GF-D8 (cell line): ENCODE results near the gene TEX19.

ENCODE experiments used
- DNase-seq: peaks from one replicate; lab custom pipeline; 2025; lab: John Stamatoyannopoulos, UW

The TEX19 gene

GRCh38 chr17:82390860-82391435 lies 31.9 kb downstream of the TEX19 start:
- DNase-seq: no peak

GRCh38 chr17:82391496-82392066 lies 32.5 kb downstream of the TEX19 start:
- no peak for DNase-seq

- no peak for DNase-seq
Measured at GRCh38 chr17:82392209-82392920, 33.3 kb downstream of the TEX19 start.

GRCh38 chr17:82392941-82393340 lies 33.9 kb downstream of the TEX19 start:
- no peak for DNase-seq

DNA sequence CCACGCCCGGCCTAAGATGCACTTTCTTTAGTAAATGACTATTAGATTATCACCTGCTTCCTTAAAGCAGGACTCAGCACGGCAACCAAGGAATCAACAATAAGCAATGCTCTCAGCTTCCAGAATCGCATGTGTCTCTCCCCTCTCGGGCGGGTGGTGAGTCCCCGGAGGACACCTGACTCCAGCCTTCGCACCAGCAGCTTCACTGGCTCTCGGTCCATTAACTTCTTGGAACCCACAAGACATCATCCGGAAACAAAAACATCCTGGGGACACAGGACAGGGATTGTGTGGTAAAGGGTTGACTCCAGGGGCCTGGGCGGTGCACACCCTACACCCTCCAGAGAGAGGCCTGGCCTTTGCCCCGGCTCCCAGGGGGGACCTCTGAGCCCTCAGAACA lies 35.2 kb downstream of the TEX19 start:
- no peak for DNase-seq

GRCh38 chr17:82396601-82397435 lies 37.8 kb downstream of the TEX19 start:
- no peak for DNase-seq

DNA sequence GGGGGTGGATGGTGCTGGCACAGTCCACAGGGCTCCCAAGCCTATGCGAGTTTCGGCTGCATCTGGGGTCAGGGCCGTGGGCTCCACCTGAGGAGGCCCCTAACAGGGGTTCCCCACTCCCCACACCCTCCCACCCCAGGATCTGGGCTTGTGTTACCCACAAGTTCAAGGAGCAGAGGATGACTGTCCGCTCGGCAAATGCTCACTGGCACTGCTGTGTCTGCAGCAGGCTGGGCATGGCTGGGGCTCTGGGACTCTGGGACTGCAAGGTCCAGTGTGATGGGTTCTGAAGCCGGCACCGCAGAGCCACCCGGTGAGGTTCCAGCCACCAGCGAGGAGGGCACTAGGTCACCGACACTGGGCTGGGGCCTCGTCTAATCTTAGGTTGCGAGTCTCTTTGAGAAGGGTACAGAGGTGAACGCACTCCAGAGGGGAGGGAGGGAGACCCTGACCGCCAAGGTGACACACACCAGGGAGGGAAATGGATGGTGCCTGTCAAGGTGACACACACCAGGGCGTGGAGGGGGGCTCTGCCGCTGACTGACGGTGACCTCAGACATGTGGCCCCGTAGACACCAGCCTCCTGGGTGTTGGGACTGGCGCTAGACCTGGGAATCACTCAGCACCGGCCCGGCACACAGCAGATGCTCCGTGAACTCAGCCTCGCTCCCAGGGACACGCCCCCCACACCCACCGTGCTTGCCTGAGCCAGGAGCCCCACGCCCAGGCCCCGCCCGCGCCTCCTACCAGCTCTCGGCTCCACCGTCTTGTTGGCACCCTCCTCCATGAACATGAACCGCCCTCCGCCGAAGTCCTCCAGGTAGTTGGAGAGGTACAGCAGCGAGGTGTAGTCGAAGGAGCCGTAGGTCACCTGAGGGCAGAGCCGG lies 38.6 kb downstream of the TEX19 start:
- DNase-seq: no peak

DNA sequence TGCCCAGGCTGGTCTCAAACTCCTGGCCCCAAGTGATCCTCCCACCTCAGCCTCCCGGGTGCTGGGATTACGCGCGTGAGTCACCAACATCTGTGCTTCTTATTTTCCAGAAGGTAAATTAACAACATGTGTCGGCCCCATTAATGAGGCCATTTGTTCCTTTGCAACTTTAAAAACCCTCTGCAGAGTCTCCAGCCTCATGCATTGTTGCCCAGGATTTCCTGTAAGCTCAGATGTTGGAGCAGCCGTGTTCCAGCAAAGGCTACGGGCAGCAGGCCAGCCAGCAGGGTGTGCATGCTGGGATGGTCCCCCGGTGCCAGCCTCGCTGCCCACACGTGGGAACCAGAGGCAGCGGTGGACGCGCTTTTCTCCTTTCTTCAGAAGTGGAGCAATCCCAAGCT lies 40.0 kb downstream of the TEX19 start:
- DNase-seq: no peak

DNA sequence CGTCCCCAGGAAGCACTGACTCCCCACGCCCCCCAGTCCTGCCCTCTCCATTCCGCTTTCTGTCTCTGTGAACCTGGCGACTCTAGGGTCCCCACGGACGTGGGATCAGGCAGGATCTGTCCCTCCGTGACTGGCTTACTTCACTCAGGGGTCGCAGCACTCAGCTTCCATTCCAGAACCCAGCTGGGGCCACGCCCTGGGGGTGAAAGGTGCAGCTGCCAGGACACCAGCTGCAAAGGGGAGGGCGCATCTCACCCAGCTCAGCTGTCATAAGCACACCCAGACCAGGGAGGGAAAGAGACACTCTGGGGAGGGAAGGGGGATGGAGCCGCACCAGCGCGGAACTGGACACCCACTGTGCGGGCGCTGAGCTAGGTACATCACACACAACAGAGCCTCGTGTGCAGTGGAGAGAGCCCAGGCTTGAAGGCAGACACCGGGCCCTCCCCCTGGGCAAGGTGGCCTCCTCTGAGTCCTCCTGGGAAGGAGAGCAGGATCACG lies 40.6 kb downstream of the TEX19 start:
- no peak for DNase-seq

GRCh38 chr17:82400206-82400605 lies 41.2 kb downstream of the TEX19 start:
- peak; percentile 79 for DNase-seq

DNA sequence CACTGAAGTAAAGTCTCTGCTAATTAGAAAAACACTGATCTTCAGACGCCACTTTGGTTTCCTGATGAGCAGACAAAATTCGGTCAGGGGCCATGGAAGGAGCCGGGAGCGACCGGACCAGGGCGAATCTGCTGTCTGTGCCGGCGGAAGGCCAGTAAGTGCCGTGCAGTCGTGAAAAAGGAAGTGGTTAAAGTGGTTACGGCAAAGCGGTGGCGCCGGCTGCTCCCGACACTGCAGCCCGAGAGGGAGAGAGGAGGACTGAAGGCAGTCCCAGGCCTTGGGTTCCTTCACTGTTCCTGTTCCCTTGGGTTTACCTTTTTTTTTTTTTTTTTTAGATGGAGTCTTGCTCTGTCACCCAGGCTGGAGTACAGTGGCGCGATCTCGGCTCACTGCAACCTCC lies 41.8 kb downstream of the TEX19 start:
- DNase-seq: peak; percentile 82

- DNase-seq: no peak
Measured at GRCh38 chr17:82402865-82403264, 43.8 kb downstream of the TEX19 start.

DNA sequence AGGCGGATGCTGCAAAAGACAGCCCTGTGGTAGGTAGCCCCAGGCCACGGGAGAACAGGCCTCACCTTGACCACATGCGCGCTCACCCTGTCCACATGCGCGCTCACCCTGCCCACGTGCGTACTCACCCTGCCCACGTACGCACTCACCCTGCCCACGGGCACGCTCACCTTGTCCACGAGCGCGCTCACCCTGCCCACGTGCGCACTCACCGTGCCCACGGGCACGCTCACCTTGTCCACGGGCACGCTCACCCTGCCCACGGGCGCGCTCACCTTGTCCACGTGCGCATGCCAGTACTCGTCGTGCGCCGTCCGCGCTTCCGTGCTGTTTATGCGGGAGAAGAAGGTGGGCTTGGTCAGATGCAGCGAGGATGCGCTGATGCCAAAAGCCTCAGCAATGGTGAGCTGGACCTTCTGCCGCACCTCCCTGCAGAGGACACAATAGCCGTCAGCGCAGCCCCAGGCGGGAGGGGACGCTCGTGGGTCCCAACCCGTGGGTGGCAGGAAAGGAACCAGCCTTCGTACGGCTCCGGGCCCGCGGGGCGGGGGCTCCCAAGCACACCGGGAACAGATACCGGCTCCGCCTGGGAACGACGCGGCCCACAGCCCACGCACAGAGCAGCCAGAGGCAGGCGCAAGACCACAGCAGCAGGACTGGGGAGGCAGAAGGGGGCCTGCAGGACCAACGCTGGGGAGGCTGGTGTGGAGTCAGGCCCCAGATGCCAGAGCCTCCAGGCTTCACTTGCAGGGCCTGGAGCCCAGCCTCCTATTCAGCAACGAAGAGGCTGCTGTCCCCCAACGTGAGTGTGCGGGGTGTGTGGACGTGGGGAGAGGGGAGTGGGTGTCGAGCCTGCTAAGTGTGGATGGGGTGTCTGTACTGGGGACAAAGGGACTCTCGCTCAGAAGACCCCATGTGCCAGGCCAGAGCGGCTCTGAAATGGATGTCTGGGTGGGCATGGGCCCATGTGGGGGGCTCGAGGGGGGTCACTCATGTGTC lies 44.9 kb downstream of the TEX19 start:
- DNase-seq: no peak

- no peak for DNase-seq
Measured at GRCh38 chr17:82405051-82405450, 46.0 kb downstream of the TEX19 start.

GRCh38 chr17:82406131-82406671 lies 47.2 kb downstream of the TEX19 start:
- DNase-seq: no peak

- DNase-seq: no peak
Measured at GRCh38 chr17:82407255-82407654, 48.2 kb downstream of the TEX19 start.

DNA sequence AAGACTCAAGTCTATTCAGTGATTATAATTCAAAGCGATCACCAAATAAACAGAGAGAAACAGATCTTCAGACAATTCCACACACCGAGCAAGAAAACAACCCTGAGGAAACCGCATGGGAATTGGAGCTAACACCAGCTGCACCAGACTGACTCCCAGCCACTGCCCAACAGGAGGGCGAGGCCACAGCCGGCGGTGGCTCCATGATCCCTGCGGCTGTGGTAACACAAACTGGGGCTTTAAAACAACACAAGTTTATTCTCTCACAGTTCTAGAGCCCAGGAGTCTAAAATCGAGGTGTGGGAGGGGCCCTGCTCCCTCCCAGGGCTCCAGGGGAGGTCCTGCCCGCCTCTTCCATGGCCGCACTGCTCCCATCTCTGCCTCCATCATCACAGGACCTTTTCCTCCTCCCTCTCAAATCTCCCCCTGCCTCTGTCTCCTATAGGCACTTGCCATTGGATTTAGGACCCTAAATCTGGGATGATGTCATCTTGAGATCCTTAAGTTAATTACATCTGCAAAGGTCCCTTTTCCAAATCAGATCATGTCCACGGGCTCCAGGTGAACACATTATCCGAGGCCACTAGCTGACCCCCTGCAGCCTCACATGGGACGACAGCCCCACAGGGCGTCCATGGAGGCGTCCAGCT lies 49.4 kb downstream of the TEX19 start:
- DNase-seq: no peak

DNA sequence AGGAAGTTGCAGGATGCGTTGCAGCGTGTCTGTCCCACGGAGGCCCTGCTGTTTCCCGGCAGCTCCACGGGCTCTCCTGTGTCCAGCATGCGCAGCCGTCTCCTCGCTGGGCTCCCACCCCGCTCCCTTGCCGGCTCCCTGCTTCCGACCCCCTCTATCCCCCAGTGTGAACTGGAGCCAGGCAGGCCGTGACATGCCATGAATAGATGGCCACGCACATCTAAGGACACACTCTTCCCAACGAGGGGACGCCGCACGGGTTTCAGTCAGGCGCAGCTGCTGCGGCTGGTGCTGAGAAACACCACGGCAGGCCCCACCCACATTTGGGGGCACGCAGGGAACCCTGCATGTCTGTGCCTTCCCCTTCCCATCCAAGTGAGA lies 49.9 kb downstream of the TEX19 start:
- no peak for DNase-seq

- no peak for DNase-seq
Measured at GRCh38 chr17:82410014-82410716, 51.1 kb downstream of the TEX19 start.
